ENCODE data around the gene OR5B17.

Gene OR5B17

DNA sequence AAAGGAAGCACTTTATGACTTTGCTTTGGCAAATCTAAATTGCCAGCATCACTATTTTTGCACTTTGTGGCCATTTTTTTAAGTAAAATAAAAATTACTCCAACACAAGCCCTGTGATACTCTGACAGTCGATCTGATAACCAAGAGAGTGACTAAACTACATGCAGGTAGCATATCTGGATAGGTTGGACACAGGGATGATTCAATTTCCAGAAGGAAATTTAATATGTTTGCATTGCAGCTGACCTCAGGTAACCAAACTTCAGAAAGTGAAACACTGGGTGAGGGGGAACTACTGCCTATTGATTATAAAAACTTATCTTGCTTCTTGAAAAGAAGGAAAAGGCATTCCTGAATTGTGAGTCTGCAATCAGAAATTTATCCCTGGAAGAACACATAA, 33.9 kb upstream of the OR5B17 start:
- Histone ChIP-seq H3K4me3 (ENCODE audit: low read depth, low read length) (no peak overlapping the region), H3K36me3 (ENCODE audit: control insufficient read depth, insufficient read depth, low read length) (no peaks in the 10 kb centered on the region), H2AFZ (no peak overlapping the region), H3K4me2 (ENCODE audit: low read length) (no peak overlapping the region), H3K9ac (no peak overlapping the region), H3K9me3 (ENCODE audit: control insufficient read depth, low read length) (no peaks in the 10 kb centered on the region), H3K4me1 (peaks cover 3% of the 10 kb centered on the region), H3K27me3 (ENCODE audit: control insufficient read depth, insufficient read depth, low read length) (no peaks in the 10 kb centered on the region), H3K79me2 (no peaks in the 10 kb centered on the region), H3K27ac (peak overlapping the region; percentile 39)
- TF ChIP-seq, protein P1, sequence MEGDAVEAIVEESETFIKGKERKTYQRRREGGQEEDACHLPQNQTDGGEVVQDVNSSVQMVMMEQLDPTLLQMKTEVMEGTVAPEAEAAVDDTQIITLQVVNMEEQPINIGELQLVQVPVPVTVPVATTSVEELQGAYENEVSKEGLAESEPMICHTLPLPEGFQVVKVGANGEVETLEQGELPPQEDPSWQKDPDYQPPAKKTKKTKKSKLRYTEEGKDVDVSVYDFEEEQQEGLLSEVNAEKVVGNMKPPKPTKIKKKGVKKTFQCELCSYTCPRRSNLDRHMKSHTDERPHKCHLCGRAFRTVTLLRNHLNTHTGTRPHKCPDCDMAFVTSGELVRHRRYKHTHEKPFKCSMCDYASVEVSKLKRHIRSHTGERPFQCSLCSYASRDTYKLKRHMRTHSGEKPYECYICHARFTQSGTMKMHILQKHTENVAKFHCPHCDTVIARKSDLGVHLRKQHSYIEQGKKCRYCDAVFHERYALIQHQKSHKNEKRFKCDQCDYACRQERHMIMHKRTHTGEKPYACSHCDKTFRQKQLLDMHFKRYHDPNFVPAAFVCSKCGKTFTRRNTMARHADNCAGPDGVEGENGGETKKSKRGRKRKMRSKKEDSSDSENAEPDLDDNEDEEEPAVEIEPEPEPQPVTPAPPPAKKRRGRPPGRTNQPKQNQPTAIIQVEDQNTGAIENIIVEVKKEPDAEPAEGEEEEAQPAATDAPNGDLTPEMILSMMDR (IDR thresholded peaks at IDR 0.05), result no peak

- H3K9ac ChIP-seq, result no peak overlapping the region
- TF ChIP-seq, protein P1 (IDR thresholded peaks at IDR 0.05), result no peak
These were observed 33.0 kb upstream of the OR5B17 start for GRCh38 chr11:58391879-58392278.

DNA sequence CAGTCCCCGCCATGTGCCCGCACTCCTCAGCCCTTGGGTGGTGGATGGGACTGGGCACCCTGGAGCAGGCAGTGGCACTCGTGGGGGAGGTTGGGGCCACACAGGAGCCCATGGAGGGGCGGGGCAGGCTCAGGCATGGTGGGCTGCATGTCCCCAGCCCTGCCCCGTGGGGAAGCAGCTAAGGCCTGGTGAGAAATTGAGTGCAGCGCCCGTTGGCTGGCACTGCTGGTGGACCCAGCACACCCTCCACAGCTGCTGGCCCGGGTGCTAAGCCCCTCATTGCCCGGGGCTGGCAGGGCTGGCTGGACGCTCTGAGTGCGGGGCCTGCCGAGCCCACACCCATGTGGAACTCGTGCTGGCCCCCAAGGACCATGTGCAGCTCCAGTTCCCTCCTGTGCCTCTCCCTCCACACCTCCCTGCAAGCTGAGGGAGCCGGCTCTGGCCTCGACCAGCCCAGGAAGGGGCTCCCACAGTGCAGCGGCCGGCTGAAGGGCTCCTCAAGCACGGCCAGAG, 31.7 kb upstream of the OR5B17 start:
- TF ChIP-seq, protein P1 (IDR thresholded peaks at IDR 0.05), result no peak
- Histone ChIP-seq H3K27me3 (ENCODE audit: control insufficient read depth, insufficient read depth, low read length) (no peaks in the 10 kb centered on the region), H3K27ac (peak overlapping the region; percentile 39), H3K36me3 (ENCODE audit: control insufficient read depth, insufficient read depth, low read length) (no peaks in the 10 kb centered on the region), H3K9ac (no peak overlapping the region), H3K4me3 (ENCODE audit: low read depth, low read length) (no peak overlapping the region), H3K9me3 (ENCODE audit: control insufficient read depth, low read length) (no peaks in the 10 kb centered on the region), H2AFZ (peak overlapping the region; percentile 50), H3K4me1 (peaks cover 3% of the 10 kb centered on the region), H3K79me2 (no peaks in the 10 kb centered on the region), H3K4me2 (ENCODE audit: low read length) (no peak overlapping the region)

More at GRCh38 chr11:58391879-58392278, 33.0 kb upstream of the OR5B17 start:
- H3K36me3 ChIP-seq (ENCODE audit: control insufficient read depth, insufficient read depth, low read length), result no peaks in the 10 kb centered on the region
- H3K79me2 ChIP-seq, result no peaks in the 10 kb centered on the region
- H3K27me3 ChIP-seq (ENCODE audit: control insufficient read depth, insufficient read depth, low read length), result no peaks in the 10 kb centered on the region
- H3K27ac ChIP-seq, result peak overlapping the region; percentile 39
- no peak overlapping the region for H2AFZ ChIP-seq
- no peak overlapping the region for H3K4me2 ChIP-seq (ENCODE audit: low read length)
- no peak overlapping the region for H3K4me3 ChIP-seq (ENCODE audit: low read depth, low read length)
- H3K9me3 ChIP-seq (ENCODE audit: control insufficient read depth, low read length), result no peaks in the 10 kb centered on the region
- H3K4me1 ChIP-seq, result peaks cover 3% of the 10 kb centered on the region

DNA sequence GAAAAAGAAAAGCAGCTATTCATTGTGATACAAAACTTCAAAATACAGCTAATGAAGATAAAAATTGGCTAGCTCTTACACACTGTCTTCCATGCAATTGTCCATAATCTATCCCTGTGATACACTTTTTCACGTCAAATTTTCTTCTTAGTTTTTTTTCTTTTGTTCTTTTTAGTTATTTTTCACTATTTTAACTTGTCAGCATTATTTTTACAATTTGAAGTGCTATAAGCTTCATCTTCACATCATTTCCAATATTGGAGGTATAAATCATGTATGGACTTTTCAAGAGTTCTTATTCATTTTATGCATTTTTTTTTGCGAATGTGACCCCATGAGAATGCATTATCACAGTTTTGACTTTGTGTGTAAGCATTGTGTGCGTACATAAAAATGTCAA, 4.1 kb downstream of the OR5B17 start:
- no peaks in the 10 kb centered on the region for H3K27me3 ChIP-seq (ENCODE audit: control insufficient read depth, insufficient read depth, low read length)
- no peak overlapping the region for H2AFZ ChIP-seq
- no peak overlapping the region for H3K9ac ChIP-seq
- H3K79me2 ChIP-seq, result no peaks in the 10 kb centered on the region
- H3K4me2 ChIP-seq (ENCODE audit: low read length), result no peak overlapping the region
- no peaks in the 10 kb centered on the region for H3K4me1 ChIP-seq
- no peak overlapping the region for H3K27ac ChIP-seq
- no peaks in the 10 kb centered on the region for H3K9me3 ChIP-seq (ENCODE audit: control insufficient read depth, low read length)
- TF ChIP-seq, protein P1 (IDR thresholded peaks at IDR 0.05), result no peak
- no peaks in the 10 kb centered on the region for H3K36me3 ChIP-seq (ENCODE audit: control insufficient read depth, insufficient read depth, low read length)
- H3K4me3 ChIP-seq (ENCODE audit: low read depth, low read length), result no peak overlapping the region

- Histone ChIP-seq H3K4me2 (ENCODE audit: low read length) (no peak overlapping the region), H3K4me1 (no peaks in the 10 kb centered on the region), H3K4me3 (ENCODE audit: low read depth, low read length) (no peak overlapping the region), H3K27me3 (ENCODE audit: control insufficient read depth, insufficient read depth, low read length) (no peaks in the 10 kb centered on the region), H3K9ac (no peak overlapping the region), H2AFZ (no peak overlapping the region), H3K36me3 (ENCODE audit: control insufficient read depth, insufficient read depth, low read length) (no peaks in the 10 kb centered on the region), H3K27ac (no peak overlapping the region), H3K9me3 (ENCODE audit: control insufficient read depth, low read length) (no peaks in the 10 kb centered on the region), H3K79me2 (no peaks in the 10 kb centered on the region)
- TF ChIP-seq, protein P1 (IDR thresholded peaks at IDR 0.05), result no peak
These were observed 13.7 kb downstream of the OR5B17 start for GRCh38 chr11:58345204-58345603.

All from parathyroid adenoma (tissue), 2 donors.